H7 (cell line): ENCODE data around the gene CHST4. TPM values are rescaled to one million over a fixed set of nuclear protein-coding genes. Genes with fewer than 3 reads are reported as not detected.
"Not testable (repeated sequence)": the region's sequence is repeated elsewhere in the genome, so short reads cannot be mapped to it uniquely, and the experiment has no call there.

Source experiments
- DNase-seq: peaks from one replicate; pipeline ENCODE4 v3.0.0; 2012
- H3K27me3 ChIP-seq: 2 replicates; pipeline ENCODE4 v1.6.0; 2011; ENCODE audit warnings: mild to moderate bottlenecking, low read length; ENCODE audit not compliant: control insufficient read depth, insufficient read depth
- H3K36me3 ChIP-seq: replicated peaks from 2 replicates; pipeline ENCODE4 v1.5.1; 2011; ENCODE audit warnings: low read length; ENCODE audit not compliant: control insufficient read depth, insufficient read depth
- H3K4me3 ChIP-seq: 2 replicates; pipeline ENCODE4 v1.5.1; 2011; ENCODE audit warnings: low read depth, mild to moderate bottlenecking, control low read depth, low read length, moderate library complexity; ENCODE audit not compliant: insufficient read depth
- total RNA-seq: library from RNA; depleted of rRNA; stranded (reverse); fragments of >200 nt; shearing (Covaris generic); gene quantifications from 2 replicates; pipeline ENCODE4 v1.2.3, GENCODE V29; 2014; rRNA removed

CHST4 gene
- total RNA-seq, 1 experiment from 2014 or later, result 6.7 TPM

- Histone ChIP-seq H3K4me3 (no peak overlapping the region), H3K36me3 (no peaks in the 10 kb centered on the region), H3K27me3 (no peaks in the 10 kb centered on the region)
- DNase-seq, result no peak
Measured at GRCh38 chr16:71572497-71573116, 46.4 kb downstream of the CHST4 start.

GRCh38 chr16:71573387-71574094 lies 47.3 kb downstream of the CHST4 start:
- Histone ChIP-seq H3K36me3 (no peaks in the 10 kb centered on the region), H3K27me3 (no peaks in the 10 kb centered on the region), H3K4me3 (no peak overlapping the region)
- DNase-seq, result no peak

- H3K4me3 ChIP-seq, result no peak overlapping the region
Measured at GRCh38 chr16:71574702-71575101, 48.5 kb downstream of the CHST4 start.

GRCh38 chr16:71576971-71577370 lies 50.7 kb downstream of the CHST4 start, which contains the start of gene TAT:
Gene TAT (minus strand): TSS chr16:71577092. CDS start chr16:71576415, 677 bp downstream.
- Histone ChIP-seq H3K4me3 (no peak within 1 kb of the TSS), H3K27me3 (no peaks in the 10 kb centered on the region), H3K36me3 (no peaks in the 10 kb centered on the region)
- DNase-seq, result peak; percentile 60

More at GRCh38 chr16:71574702-71575101, 48.5 kb downstream of the CHST4 start:
- DNase-seq, result no peak
- no peaks in the 10 kb centered on the region for H3K36me3 ChIP-seq
- H3K27me3 ChIP-seq, result no peaks in the 10 kb centered on the region

GRCh38 chr16:71582553-71582848 lies 56.3 kb downstream of the CHST4 start:
- not testable (repeated sequence) for H3K4me3 ChIP-seq, H3K36me3 ChIP-seq, DNase-seq, H3K27me3 ChIP-seq

GRCh38 chr16:71584543-71585317 lies 58.5 kb downstream of the CHST4 start:
- H3K27me3 ChIP-seq, result no peaks in the 10 kb centered on the region; the same call in 1 of the 2 replicates
- no peaks in the 10 kb centered on the region for H3K36me3 ChIP-seq
- no peak overlapping the region for H3K4me3 ChIP-seq
- no peak for DNase-seq

GRCh38 chr16:71585318-71585703 lies 59.1 kb downstream of the CHST4 start:
- no peak for DNase-seq
- Histone ChIP-seq H3K4me3 (no peak overlapping the region), H3K36me3 (no peaks in the 10 kb centered on the region), H3K27me3 (no peaks in the 10 kb centered on the region; the same call in 1 of the 2 replicates)

Other genes starting within 250 kb of the CHST4 start
- gene CMTR2, start 237.0 kb upstream of the CHST4 start, total RNA-seq, result 19.8 and 25.0 TPM in 2 replicates
- 0.30 and 1.0 TPM in 2 replicates for gene CALB2, start 167.7 kb upstream of the CHST4 start, total RNA-seq
- gene TLE7, start 84.4 kb upstream of the CHST4 start, total RNA-seq, result not detected in 2 replicates
- gene ZNF23, start 64.2 kb upstream of the CHST4 start, total RNA-seq, result 9.8 and 11.5 TPM in 2 replicates
- gene ZNF19, start 37.1 kb upstream of the CHST4 start, total RNA-seq, result 1.7 and 2.6 TPM in 2 replicates
- gene TAT, start 50.7 kb downstream of the CHST4 start, total RNA-seq, result not detected in 2 replicates
- gene MARVELD3, start 99.8 kb downstream of the CHST4 start, total RNA-seq, result 3.4 and 3.8 TPM in 2 replicates
- gene PHLPP2, start 198.3 kb downstream of the CHST4 start, total RNA-seq, result 5.3 and 7.3 TPM in 2 replicates